ENCODE data around the gene PDE8A.

DNA sequence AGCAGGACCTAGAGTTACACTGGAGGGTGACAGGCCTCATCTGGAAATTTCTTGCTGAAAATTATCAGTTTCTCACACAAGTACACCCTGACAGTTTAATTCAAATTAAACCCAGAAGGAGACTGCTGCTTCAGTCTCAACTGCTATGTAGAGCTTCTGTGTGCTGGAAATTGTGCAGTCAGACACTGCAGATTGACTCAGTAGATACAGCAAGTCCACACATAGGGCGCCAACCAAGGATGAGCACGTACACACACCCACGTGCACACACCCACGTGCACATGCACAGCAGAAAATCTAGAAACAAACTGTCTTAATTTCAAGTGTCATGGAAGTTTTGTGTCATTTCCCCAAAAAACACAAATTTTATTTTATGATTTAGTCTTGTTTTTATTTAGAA, 192.9 kb downstream of the PDE8A start:
- TF ChIP-seq ZSCAN22 (CRISPR knock-in tag; IDR thresholded peaks at IDR 0.05) (no peak), MAZ (IDR thresholded peaks at IDR 0.05; ENCODE audit: borderline replicate concordance, low read depth, low read length) (no peak), MAZ (CRISPR knock-in tag; IDR thresholded peaks at IDR 0.05; ENCODE audit: low read depth) (no peak), SOX13 (IDR thresholded peaks at IDR 0.05) (no peak), SOX13 (CRISPR knock-in tag; conservative IDR thresholded peaks at IDR 0.05 in 1 of 2, IDR thresholded peaks at IDR 0.05 in 1 of 2) (no peak), CBFB (CRISPR knock-in tag; IDR thresholded peaks at IDR 0.05) (no peak), HNRNPLL (IDR thresholded peaks at IDR 0.05; ENCODE audit: low read depth, low read length, poor library complexity, severe bottlenecking) (no peak)
- TF ChIP-seq, protein P1, sequence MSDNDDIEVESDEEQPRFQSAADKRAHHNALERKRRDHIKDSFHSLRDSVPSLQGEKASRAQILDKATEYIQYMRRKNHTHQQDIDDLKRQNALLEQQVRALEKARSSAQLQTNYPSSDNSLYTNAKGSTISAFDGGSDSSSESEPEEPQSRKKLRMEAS (IDR thresholded peaks at IDR 0.05), result no peak
- TF ChIP-seq, protein P2, sequence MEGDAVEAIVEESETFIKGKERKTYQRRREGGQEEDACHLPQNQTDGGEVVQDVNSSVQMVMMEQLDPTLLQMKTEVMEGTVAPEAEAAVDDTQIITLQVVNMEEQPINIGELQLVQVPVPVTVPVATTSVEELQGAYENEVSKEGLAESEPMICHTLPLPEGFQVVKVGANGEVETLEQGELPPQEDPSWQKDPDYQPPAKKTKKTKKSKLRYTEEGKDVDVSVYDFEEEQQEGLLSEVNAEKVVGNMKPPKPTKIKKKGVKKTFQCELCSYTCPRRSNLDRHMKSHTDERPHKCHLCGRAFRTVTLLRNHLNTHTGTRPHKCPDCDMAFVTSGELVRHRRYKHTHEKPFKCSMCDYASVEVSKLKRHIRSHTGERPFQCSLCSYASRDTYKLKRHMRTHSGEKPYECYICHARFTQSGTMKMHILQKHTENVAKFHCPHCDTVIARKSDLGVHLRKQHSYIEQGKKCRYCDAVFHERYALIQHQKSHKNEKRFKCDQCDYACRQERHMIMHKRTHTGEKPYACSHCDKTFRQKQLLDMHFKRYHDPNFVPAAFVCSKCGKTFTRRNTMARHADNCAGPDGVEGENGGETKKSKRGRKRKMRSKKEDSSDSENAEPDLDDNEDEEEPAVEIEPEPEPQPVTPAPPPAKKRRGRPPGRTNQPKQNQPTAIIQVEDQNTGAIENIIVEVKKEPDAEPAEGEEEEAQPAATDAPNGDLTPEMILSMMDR (CRISPR knock-in tag; IDR thresholded peaks at IDR 0.05), result no peak
- TF ChIP-seq, protein P3, sequence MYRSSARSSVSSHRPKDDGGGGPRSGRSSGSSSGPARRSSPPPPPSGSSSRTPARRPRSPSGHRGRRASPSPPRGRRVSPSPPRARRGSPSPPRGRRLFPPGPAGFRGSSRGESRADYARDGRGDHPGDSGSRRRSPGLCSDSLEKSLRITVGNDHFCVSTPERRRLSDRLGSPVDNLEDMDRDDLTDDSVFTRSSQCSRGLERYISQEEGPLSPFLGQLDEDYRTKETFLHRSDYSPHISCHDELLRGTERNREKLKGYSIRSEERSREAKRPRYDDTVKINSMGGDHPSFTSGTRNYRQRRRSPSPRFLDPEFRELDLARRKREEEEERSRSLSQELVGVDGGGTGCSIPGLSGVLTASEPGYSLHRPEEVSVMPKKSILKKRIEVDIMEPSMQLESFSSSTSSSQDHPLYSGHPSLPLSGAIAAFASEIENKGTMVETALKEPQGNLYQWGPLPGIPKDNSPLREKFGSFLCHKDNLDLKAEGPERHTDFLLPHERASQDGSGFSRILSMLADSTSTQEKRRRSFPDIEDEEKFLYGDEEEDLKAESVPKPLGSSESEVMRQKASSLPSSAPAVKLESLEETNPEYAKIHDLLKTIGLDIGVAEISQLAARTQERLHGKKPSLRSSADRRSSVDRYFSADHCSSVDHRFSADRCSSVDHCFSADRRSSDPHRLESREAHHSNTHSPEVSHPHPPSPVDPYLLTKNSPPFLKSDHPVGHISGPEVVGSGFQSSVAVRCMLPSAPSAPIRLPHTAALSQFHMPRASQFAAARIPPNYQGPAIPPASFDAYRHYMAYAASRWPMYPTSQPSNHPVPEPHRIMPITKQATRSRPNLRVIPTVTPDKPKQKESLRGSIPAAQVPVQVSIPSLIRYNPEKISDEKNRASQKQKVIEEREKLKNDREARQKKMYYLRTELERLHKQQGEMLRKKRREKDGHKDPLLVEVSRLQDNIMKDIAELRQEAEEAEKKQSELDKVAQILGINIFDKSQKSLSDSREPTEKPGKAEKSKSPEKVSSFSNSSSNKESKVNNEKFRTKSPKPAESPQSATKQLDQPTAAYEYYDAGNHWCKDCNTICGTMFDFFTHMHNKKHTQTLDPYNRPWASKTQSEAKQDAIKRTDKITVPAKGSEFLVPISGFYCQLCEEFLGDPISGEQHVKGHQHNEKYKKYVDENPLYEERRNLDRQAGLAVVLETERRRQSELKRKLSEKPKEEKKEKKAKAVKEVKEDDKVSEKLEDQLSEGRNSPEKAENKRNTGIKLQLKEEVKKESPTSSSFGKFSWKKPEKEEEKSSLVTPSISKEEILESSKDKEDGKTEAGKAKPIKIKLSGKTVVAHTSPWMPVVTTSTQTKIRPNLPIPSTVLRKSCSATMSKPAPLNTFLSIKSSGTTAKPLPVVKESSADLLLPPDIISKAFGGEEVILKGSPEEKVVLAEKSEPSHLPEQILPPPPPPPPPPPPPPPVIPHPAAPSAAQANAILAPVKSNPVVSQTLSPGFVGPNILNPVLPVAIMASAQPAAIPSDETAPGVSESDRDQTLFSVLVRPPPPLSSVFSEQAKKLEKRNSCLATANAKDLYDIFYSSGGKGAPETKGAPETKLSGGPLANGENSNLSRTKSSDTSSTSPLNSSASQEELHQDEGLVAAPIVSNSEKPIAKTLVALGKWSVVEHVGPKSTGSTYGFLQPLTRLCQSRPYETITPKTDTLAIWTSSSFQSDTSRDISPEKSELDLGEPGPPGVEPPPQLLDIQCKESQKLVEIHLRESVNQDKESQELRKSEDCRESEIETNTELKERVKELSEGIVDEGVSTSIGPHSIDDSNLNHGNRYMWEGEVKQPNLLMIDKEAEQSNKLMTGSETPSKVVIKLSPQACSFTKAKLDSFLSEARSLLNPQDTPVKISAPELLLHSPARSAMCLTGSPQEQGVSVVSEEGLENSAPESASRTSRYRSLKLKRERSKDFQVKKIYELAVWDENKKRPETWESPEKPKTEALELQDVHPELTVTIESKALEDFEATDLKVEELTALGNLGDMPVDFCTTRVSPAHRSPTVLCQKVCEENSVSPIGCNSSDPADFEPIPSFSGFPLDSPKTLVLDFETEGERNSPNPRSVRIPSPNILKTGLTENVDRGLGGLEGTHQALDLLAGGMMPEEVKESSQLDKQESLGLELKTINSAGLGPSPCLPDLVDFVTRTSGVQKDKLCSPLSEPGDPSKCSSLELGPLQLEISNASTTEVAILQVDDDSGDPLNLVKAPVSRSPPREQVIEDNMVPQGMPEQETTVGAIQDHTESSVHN (CRISPR knock-in tag; IDR thresholded peaks at IDR 0.05), result no peak
